Measurements from ENCODE around the gene CTBS.

GRCh38 chr1:84541679-84542078, 32.6 kb downstream of the CTBS start:
- TF ChIP-seq ZNF274 (IDR thresholded peaks at IDR 0.05; ENCODE audit: low read depth, low read length) (no peak), YY1 (IDR thresholded peaks at IDR 0.05; ENCODE audit: insufficient read depth, insufficient read length) (no peak)

Data from NT2/D1 (cell line).